Measurements from ENCODE around the gene COPS7A.

- no peak for TF ChIP-seq SUZ12 (IDR thresholded peaks at IDR 0.05; ENCODE audit: extremely low read depth, insufficient read depth, insufficient read length)
- no peak for TF ChIP-seq YY1 (IDR thresholded peaks at IDR 0.05; ENCODE audit: insufficient read depth, insufficient read length)
- TF ChIP-seq ZNF274 (IDR thresholded peaks at IDR 0.05; ENCODE audit: low read depth, low read length): no peak
Observed at GRCh38 chr12:6752167-6752920, 28.5 kb downstream of the COPS7A start.
